Glomerular endothelial cell (primary cell): ENCODE measurements around the gene ARL10. TPM values are rescaled to one million over a fixed set of nuclear protein-coding genes. Genes with fewer than 3 reads are reported as not detected.

Experiments
- DNase-seq: peaks from one replicate; pipeline ENCODE4 v3.0.0-alpha.2; 2011; ENCODE audit warnings: low read depth, low spot score; ENCODE audit errors: extremely low read depth
- total RNA-seq: library from RNA; depleted of rRNA; stranded (reverse); fragments of >200 nt; gene quantifications from 2 replicates; pipeline ENCODE4 v1.2.3, GENCODE V29; 2015

Gene ARL10
- total RNA-seq, 1 donor from 2014 or later = 21.6 TPM

- no peak for DNase-seq
Observed at GRCh38 chr5:176410486-176411180, 45.3 kb downstream of the ARL10 start.

GRCh38 chr5:176412517-176413254, 47.4 kb downstream of the ARL10 start:
- DNase-seq = no peak

GRCh38 chr5:176413255-176413565, 47.9 kb downstream of the ARL10 start:
- no peak for DNase-seq

GRCh38 chr5:176413709-176414191, 48.5 kb downstream of the ARL10 start:
- no peak for DNase-seq

GRCh38 chr5:176414704-176415103, 49.4 kb downstream of the ARL10 start:
- no peak for DNase-seq

GRCh38 chr5:176415240-176415951, 50.1 kb downstream of the ARL10 start:
- no peak for DNase-seq

GRCh38 chr5:176415952-176416924, 51.0 kb downstream of the ARL10 start, which contains the start of gene CLTB:
Gene CLTB, minus strand, starts transcription at chr5:176416539. Its CDS starts 176 bp downstream, at chr5:176416363.
- no peak for DNase-seq

- no peak for DNase-seq
Observed at GRCh38 chr5:176416965-176417364, 51.7 kb downstream of the ARL10 start.

- no peak for DNase-seq
Observed at GRCh38 chr5:176418251-176418650, 53.0 kb downstream of the ARL10 start.

- no peak for DNase-seq
Observed at GRCh38 chr5:176420086-176420485, 54.8 kb downstream of the ARL10 start.

GRCh38 chr5:176420972-176421544, 55.8 kb downstream of the ARL10 start:
- no peak for DNase-seq

GRCh38 chr5:176424181-176424580, 58.9 kb downstream of the ARL10 start:
- DNase-seq = no peak

GRCh38 chr5:176425138-176425537, 59.9 kb downstream of the ARL10 start:
- no peak for DNase-seq

GRCh38 chr5:176425791-176426190, 60.5 kb downstream of the ARL10 start:
- no peak for DNase-seq

GRCh38 chr5:176426876-176427275, 61.6 kb downstream of the ARL10 start:
- DNase-seq = no peak

GRCh38 chr5:176427971-176428370, 62.7 kb downstream of the ARL10 start:
- no peak for DNase-seq

GRCh38 chr5:176429972-176430371, 64.7 kb downstream of the ARL10 start:
- DNase-seq = no peak
